GF-D8 (cell line): ENCODE data around the gene DSN1.
"Not testable (repeated sequence)": the region's sequence is repeated elsewhere in the genome, so short reads cannot be mapped to it uniquely, and the experiment has no call there.

Experiments
- DNase-seq: peaks from one replicate; lab custom pipeline; 2025; lab: John Stamatoyannopoulos, UW

Gene DSN1

GRCh38 chr20:36773597-36774390 lies at the start of gene DSN1:
Gene DSN1 (minus strand): TSS chr20:36773763. CDS start chr20:36771458, 2,305 bp downstream.
- DNase-seq = peak; percentile 86

- DNase-seq = no peak
Observed at GRCh38 chr20:36823121-36823520, 49.6 kb upstream of the DSN1 start.

GRCh38 chr20:36821964-36822437 lies 48.4 kb upstream of the DSN1 start:
- no peak for DNase-seq

GRCh38 chr20:36820928-36821327 lies 47.4 kb upstream of the DSN1 start:
- no peak for DNase-seq

- no peak for DNase-seq
Observed at GRCh38 chr20:36820073-36820472, 46.5 kb upstream of the DSN1 start.

GRCh38 chr20:36819659-36820058 lies 46.1 kb upstream of the DSN1 start:
- no peak for DNase-seq

GRCh38 chr20:36818861-36819260 lies 45.3 kb upstream of the DSN1 start:
- DNase-seq = no peak

- no peak for DNase-seq
Observed at GRCh38 chr20:36818185-36818584, 44.6 kb upstream of the DSN1 start.

- no peak for DNase-seq
Observed at GRCh38 chr20:36817496-36817895, 43.9 kb upstream of the DSN1 start.

- DNase-seq = no peak
Observed at GRCh38 chr20:36815454-36816091, 42.0 kb upstream of the DSN1 start.

- DNase-seq = no peak
Observed at GRCh38 chr20:36812594-36813463, 39.3 kb upstream of the DSN1 start.

GRCh38 chr20:36808317-36809257 lies 35.0 kb upstream of the DSN1 start:
- DNase-seq = no peak

- DNase-seq = no peak
Observed at GRCh38 chr20:36806049-36806448, 32.5 kb upstream of the DSN1 start.

GRCh38 chr20:36805396-36805795 lies 31.8 kb upstream of the DSN1 start:
- DNase-seq = no peak

- DNase-seq = no peak
Observed at GRCh38 chr20:36804425-36804824, 30.9 kb upstream of the DSN1 start.

GRCh38 chr20:36802326-36803222 lies 29.0 kb upstream of the DSN1 start:
- no peak for DNase-seq

GRCh38 chr20:36800410-36800809 lies 26.8 kb upstream of the DSN1 start:
- no peak for DNase-seq

GRCh38 chr20:36799313-36799712 lies 25.8 kb upstream of the DSN1 start:
- DNase-seq = not testable (repeated sequence)

- DNase-seq = no peak
Observed at GRCh38 chr20:36796875-36797274, 23.3 kb upstream of the DSN1 start.

GRCh38 chr20:36796117-36796516 lies 22.6 kb upstream of the DSN1 start:
- no peak for DNase-seq
